HCT116 (cell line): Measurements from ENCODE around the gene TYROBP. TPM values are rescaled to one million over a fixed set of nuclear protein-coding genes. Genes with fewer than 3 reads are reported as not detected.

Experiments used
- ATAC-seq: fragments of 200-7000 bp; cut with Tn5 transposase; 2 replicates; pipeline ENCODE4 v1.9.1; 2020; ENCODE audit warnings: mild to moderate bottlenecking, moderate library complexity
- BruUV-seq: library from RNA; stranded (reverse); fragments of 400-500 nt; replicated peaks from 2 replicates; lab custom pipeline; 2021; lab: Mats Ljungman, UMichigan
- CTCF ChIA-PET: fragments of 300-600 bp; sonication (Branson Sonifier 250); formaldehyde crosslinking; loops from one replicate; lab custom pipeline; 2021; ENCODE audit warnings: antibody characterized with exemption; lab: Charles Lee
- POLR2A ChIA-PET: fragments of 300-600, 350-600 bp; sonication (Branson Sonifier 250); formaldehyde crosslinking; loops from one replicate; lab custom pipeline; 2021; ENCODE audit warnings: antibody characterized with exemption; lab: Charles Lee
- RAD21 ChIA-PET, 2 experiments: fragments of 300-600 bp; sonication (Branson Sonifier 250); formaldehyde crosslinking; loops; one replicate each; lab custom pipeline; 2023; ENCODE audit warnings: low total read pairs in 2 of 2; ENCODE audit not compliant: uncharacterized antibody in 2 of 2, unreplicated experiment in 2 of 2, low non-redundant PET in 1 of 2; lab: Charles Lee
- DNase-seq: peaks from one replicate; pipeline ENCODE4 v3.0.0-alpha.2; 2010; ENCODE audit warnings: low read depth, low spot score
- H2AFZ ChIP-seq: fragments of 200-600 bp; shearing (Covaris generic), sonication (generic); 2 replicates; pipeline ENCODE4 v1.6.1; 2017; ENCODE audit warnings: low read depth, mixed run types, mixed read lengths, antibody characterized with exemption, low read length; ENCODE audit not compliant: poor library complexity, severe bottlenecking
- H3K27ac ChIP-seq: 2 replicates; pipeline ENCODE4 v1.5.1; 2012; ENCODE audit warnings: low read depth, low read length
- H3K27me3 ChIP-seq: fragments of 200-600 bp; sonication (generic); 2 replicates; pipeline ENCODE4 v1.6.1; 2016; ENCODE audit warnings: mixed run types, low read length, mixed read lengths; ENCODE audit not compliant: insufficient read depth
- H3K36me3 ChIP-seq, 2 experiments: fragments of 200-500 bp in 1 of 2; fragments of 200-600 bp in 1 of 2; sonication (Bioruptor generic) in 1 of 2; sonication (generic) in 1 of 2; 2 replicates each; pipeline versions ENCODE4 v1.5.1 to v1.6.1; 2014 to 2016; ENCODE audit warnings: low read length in 2 of 2, inconsistent platforms in 1 of 2, mixed read lengths in 1 of 2, mixed run types in 1 of 2; ENCODE audit not compliant: insufficient read depth in 2 of 2, control insufficient read depth in 1 of 2
- H3K4me1 ChIP-seq, 2 experiments: fragments of 200-600 bp in 1 of 2; sonication (generic) in 1 of 2; 2 replicates each; pipeline versions ENCODE4 v1.5.1 to v1.6.1; 2012 to 2017; ENCODE audit warnings: low read length in 2 of 2, inconsistent platforms in 1 of 2, mild to moderate bottlenecking in 1 of 2, mixed read lengths in 1 of 2, mixed run types in 1 of 2, moderate library complexity in 1 of 2; ENCODE audit not compliant: insufficient read depth in 2 of 2, control insufficient read depth in 1 of 2
- H3K4me2 ChIP-seq: fragments of 200-600 bp; sonication (generic); 2 replicates; pipeline ENCODE4 v1.6.1; 2017; ENCODE audit warnings: mixed run types, low read length, mixed read lengths
- H3K4me3 ChIP-seq, 2 experiments: fragments of 200-600 bp in 1 of 2; sonication (generic) in 1 of 2; replicated peaks in 1 of 2; 2 replicates each; pipeline ENCODE4 v1.5.1; 2011 to 2016; ENCODE audit warnings: low read length in 2 of 2, control low read depth in 1 of 2, low read depth in 1 of 2, mild to moderate bottlenecking in 1 of 2, mixed read lengths in 1 of 2, mixed run types in 1 of 2
- H3K79me2 ChIP-seq: fragments of 200-600 bp; sonication (generic); 2 replicates; pipeline ENCODE4 v1.6.1; 2017; ENCODE audit warnings: mild to moderate bottlenecking, mixed run types, low read length, moderate library complexity, mixed read lengths; ENCODE audit not compliant: insufficient read depth
- H3K9ac ChIP-seq: fragments of 200-600 bp; sonication (generic); 2 replicates; pipeline ENCODE4 v1.6.1; 2016; ENCODE audit warnings: low read length, mixed read lengths
- H3K9me2 ChIP-seq: fragments of 200-600 bp; sonication (generic), shearing (Covaris generic); 2 replicates; pipeline ENCODE4 v1.6.1; 2017; ENCODE audit warnings: mixed run types, mild to moderate bottlenecking, moderate library complexity; ENCODE audit not compliant: insufficient read depth
- H3K9me3 ChIP-seq, 2 experiments: fragments of 200-500 bp in 1 of 2; fragments of 200-600 bp in 1 of 2; sonication (Bioruptor generic) in 1 of 2; sonication (generic) in 1 of 2; 2 replicates each; pipeline ENCODE4 v1.6.1; 2014 to 2017; ENCODE audit warnings: low read length in 2 of 2, mixed read lengths in 2 of 2, inconsistent platforms in 1 of 2, low read depth in 1 of 2, mild to moderate bottlenecking in 1 of 2, mixed run types in 1 of 2, moderate library complexity in 1 of 2; ENCODE audit not compliant: control insufficient read depth in 1 of 2, insufficient read depth in 1 of 2
- H4K20me1 ChIP-seq: fragments of 200-600 bp; sonication (generic), shearing (Covaris generic); 2 replicates; pipeline ENCODE4 v1.6.1; 2017; ENCODE audit warnings: mixed run types, mild to moderate bottlenecking, moderate library complexity; ENCODE audit not compliant: insufficient read depth
- EGR1 ChIP-seq: IDR thresholded peaks from 2 replicates; pipeline ENCODE4 v1.6.1; 2012; ENCODE audit warnings: low read depth
- EZH2 ChIP-seq: fragments of 200-600 bp; sonication (generic); IDR thresholded peaks from 2 replicates; pipeline ENCODE4 v1.6.1; 2017; ENCODE audit warnings: antibody characterized with exemption, mixed run types
- SIN3A ChIP-seq: IDR thresholded peaks from 2 replicates; pipeline ENCODE4 v1.6.1; 2012; ENCODE audit warnings: low read depth
- SP1 ChIP-seq: IDR thresholded peaks from 2 replicates; pipeline ENCODE4 v1.6.1; 2012; ENCODE audit warnings: low read depth
- YY1 ChIP-seq: IDR thresholded peaks from 2 replicates; pipeline ENCODE4 v1.6.1; 2011; ENCODE audit warnings: low read length, low read depth, moderate library complexity, mild to moderate bottlenecking; ENCODE audit not compliant: insufficient replicate concordance; ENCODE audit errors: extremely low read depth
- intact Hi-C: fragments of 100-400 bp; cut with micrococcal nuclease; formaldehyde crosslinking; loops from 2 replicates; pipeline ENCODE4 v1.10.0; 2022
- total RNA-seq: library from RNA; stranded (reverse); gene quantifications from one replicate; pipeline ENCODE4 v1.2.1, GENCODE V29; 2021; ENCODE audit not compliant: unreplicated experiment
- TF ChIP-seq, protein P1 (sequence below), 3 experiments: fragments of 200-600 bp in 1 of 3; sonication (generic) in 1 of 3; IDR thresholded peaks in 2 of 3; conservative IDR thresholded peaks in 1 of 3; 2 replicates each; pipeline ENCODE4 v1.5.1; 2012 to 2017; ENCODE audit warnings: low read depth in 2 of 3, low read length in 2 of 3, antibody characterized with exemption in 1 of 3, borderline replicate concordance in 1 of 3, control low read depth in 1 of 3, mild to moderate bottlenecking in 1 of 3, mixed read lengths in 1 of 3, mixed run types in 1 of 3, moderate library complexity in 1 of 3; ENCODE audit not compliant: insufficient read depth in 1 of 3

TYROBP gene
- total RNA-seq, 1 experiment from 2014 or later = 0.49 TPM

DNA sequence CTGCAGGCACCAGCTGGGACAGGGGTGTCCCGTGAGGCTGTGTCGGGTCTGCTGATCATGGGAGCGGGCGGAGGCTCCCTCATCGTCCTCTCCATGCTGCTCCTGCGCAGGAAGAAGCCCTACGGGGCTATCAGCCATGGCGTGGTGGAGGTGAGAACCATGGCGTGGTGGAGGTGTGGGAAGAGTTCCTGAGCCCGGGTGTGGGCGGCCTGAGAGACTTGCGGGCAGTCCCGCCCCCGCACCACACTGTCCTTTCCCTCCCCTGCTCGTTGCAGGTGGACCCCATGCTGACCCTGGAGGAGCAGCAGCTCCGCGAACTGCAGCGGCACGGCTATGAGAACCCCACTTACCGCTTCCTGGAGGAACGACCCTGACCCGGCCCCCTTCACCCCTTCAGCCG, 29.0 kb downstream of the TYROBP start:
- CTCF ChIA-PET = interaction anchor here (0.6 to 1.5 kb wide), 4 partner anchors 9 to 185 kb away, joined by 3 to 12 read pairs (median 7); no protein-coding TSS in a partner anchor
- RAD21 ChIA-PET = interaction anchor here (0.5 to 1.1 kb wide), 5 partner anchors 9 to 176 kb away, joined by 3 to 8 read pairs (median 3); no protein-coding TSS in a partner anchor
- no peak overlapping the region for H2AFZ ChIP-seq
- ATAC-seq = no peak
- H4K20me1 ChIP-seq = no peaks in the 10 kb centered on the region
- TF ChIP-seq, protein P1, sequence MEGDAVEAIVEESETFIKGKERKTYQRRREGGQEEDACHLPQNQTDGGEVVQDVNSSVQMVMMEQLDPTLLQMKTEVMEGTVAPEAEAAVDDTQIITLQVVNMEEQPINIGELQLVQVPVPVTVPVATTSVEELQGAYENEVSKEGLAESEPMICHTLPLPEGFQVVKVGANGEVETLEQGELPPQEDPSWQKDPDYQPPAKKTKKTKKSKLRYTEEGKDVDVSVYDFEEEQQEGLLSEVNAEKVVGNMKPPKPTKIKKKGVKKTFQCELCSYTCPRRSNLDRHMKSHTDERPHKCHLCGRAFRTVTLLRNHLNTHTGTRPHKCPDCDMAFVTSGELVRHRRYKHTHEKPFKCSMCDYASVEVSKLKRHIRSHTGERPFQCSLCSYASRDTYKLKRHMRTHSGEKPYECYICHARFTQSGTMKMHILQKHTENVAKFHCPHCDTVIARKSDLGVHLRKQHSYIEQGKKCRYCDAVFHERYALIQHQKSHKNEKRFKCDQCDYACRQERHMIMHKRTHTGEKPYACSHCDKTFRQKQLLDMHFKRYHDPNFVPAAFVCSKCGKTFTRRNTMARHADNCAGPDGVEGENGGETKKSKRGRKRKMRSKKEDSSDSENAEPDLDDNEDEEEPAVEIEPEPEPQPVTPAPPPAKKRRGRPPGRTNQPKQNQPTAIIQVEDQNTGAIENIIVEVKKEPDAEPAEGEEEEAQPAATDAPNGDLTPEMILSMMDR (IDR thresholded peaks at IDR 0.05 in 2 of 3, conservative IDR thresholded peaks at IDR 0.05 in 1 of 3; ENCODE audit: borderline replicate concordance in 1 of 3, insufficient read depth in 1 of 3, low read depth in 2 of 3, low read length in 2 of 3) = no peak
- TF ChIP-seq YY1 (no peak), EZH2 (no peak), SIN3A (no peak), EGR1 (no peak), SP1 (no peak)
- TF ChIP-seq, all 23 proteins: peak for 0
- H3K27ac ChIP-seq = no peak overlapping the region
- no peaks in the 10 kb centered on the region for H3K27me3 ChIP-seq
- H3K4me3 ChIP-seq = no peak overlapping the region
- H3K9me3 ChIP-seq = no peaks in the 10 kb centered on the region
- no peaks in the 10 kb centered on the region for H3K9me2 ChIP-seq
- H3K4me2 ChIP-seq = peak overlapping the region; percentile 63
- H3K79me2 ChIP-seq = no peaks in the 10 kb centered on the region
- no peaks in the 10 kb centered on the region; a peak in 1 of 4 replicates for H3K36me3 ChIP-seq
- H3K9ac ChIP-seq = no peak overlapping the region
- H3K4me1 ChIP-seq = peaks cover 2 to 11% of the 10 kb centered on the region in 2 experiments; a peak in 2 of 4 replicates
- no peak for DNase-seq
- intact Hi-C loops = loop anchor here (2.0 kb wide), 1 partner anchor 50 kb away; no protein-coding TSS in a partner anchor
- BruUV-seq = TSS peak; percentile 39
- POLR2A ChIA-PET = interaction anchor here (1.0 to 1.5 kb wide), 3 partner anchors 9 to 52 kb away, joined by 4 to 6 read pairs (median 6); partner anchors contain the start of gene APLP1
